AG09319 (cell line): ENCODE data around the gene SULT4A1.

Experiments
- DNase-seq: peaks from one replicate; pipeline ENCODE4 v3.0.0-alpha.2; 2010; ENCODE audit warnings: low read depth; ENCODE audit errors: extremely low read depth
- TF ChIP-seq, protein P1 (sequence below): IDR thresholded peaks from 2 replicates; pipeline ENCODE4 v1.5.1; 2011; ENCODE audit warnings: low read depth, mild to moderate bottlenecking, inconsistent platforms, low read length, moderate library complexity

The SULT4A1 gene

DNA sequence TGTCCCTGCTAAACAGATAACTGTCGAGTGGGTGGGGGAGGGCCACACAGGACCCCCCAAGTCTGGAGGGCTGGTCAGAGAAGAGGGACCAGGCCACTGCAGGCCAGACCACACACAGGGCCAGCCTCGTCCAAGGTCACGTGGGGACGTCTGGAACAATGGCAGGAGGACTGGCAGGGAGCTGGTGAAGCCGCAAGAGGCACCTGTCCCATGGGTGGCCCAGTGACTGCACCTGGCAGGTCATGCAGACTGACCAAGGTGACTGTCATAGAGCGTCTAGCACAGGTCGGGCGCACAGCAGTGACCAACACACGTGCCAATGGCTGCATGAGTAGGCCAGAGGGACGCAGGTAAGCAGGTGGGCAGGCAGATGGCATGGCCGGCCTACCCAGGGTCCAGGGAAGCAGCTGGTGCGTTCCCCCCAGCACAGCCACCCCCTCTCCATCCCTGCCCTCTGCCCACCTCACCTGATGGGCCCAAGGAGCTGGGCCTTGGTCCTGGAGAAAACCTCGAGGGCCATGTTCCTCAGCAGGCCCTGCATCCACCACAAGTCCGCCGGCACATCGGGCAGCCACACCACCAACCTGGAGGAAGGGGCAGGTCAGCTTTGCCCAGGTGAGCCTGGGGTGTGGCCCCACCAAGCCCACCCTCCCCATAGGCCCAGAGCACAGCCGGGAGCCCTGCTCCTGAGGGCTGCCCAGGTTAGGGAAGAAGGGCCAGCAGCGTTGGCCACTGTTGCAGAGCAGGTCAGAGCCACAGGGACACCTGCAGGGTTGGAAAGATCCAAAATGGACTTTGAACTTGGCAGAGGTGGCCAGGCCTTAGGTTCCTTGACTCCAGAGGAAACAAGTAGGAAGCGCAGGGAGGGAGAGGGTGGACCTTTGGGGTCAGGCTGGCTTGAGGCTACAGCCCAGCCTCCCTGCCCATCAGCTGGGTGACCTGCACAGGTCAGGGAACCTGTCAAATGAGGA lies 19.1 kb upstream of the SULT4A1 start:
- TF ChIP-seq, protein P1, sequence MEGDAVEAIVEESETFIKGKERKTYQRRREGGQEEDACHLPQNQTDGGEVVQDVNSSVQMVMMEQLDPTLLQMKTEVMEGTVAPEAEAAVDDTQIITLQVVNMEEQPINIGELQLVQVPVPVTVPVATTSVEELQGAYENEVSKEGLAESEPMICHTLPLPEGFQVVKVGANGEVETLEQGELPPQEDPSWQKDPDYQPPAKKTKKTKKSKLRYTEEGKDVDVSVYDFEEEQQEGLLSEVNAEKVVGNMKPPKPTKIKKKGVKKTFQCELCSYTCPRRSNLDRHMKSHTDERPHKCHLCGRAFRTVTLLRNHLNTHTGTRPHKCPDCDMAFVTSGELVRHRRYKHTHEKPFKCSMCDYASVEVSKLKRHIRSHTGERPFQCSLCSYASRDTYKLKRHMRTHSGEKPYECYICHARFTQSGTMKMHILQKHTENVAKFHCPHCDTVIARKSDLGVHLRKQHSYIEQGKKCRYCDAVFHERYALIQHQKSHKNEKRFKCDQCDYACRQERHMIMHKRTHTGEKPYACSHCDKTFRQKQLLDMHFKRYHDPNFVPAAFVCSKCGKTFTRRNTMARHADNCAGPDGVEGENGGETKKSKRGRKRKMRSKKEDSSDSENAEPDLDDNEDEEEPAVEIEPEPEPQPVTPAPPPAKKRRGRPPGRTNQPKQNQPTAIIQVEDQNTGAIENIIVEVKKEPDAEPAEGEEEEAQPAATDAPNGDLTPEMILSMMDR: no peak
- no peak for DNase-seq

DNA sequence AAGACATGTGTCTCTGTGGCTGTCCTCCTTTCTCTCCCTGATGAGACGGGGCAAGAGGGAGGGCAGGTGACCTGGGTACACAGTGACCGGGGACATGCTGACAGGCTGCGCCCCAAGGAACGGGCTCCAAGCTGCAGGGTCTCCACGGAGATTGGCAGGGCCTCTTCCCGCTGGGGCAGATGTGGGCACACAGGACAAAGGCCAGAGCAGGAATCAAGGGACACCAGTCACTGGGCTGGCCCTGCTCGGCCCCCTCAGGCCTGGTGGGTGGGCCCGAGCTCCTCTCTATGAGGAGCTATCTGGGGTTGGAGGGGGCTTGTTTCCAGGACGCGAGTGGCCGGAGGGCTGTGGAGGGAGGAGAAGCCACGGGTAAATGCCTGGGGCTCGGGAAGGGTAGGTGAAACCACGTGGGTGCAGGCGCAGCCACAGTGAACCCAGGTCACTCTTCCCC lies 18.3 kb upstream of the SULT4A1 start:
- TF ChIP-seq, protein P1: no peak
- no peak for DNase-seq

DNA sequence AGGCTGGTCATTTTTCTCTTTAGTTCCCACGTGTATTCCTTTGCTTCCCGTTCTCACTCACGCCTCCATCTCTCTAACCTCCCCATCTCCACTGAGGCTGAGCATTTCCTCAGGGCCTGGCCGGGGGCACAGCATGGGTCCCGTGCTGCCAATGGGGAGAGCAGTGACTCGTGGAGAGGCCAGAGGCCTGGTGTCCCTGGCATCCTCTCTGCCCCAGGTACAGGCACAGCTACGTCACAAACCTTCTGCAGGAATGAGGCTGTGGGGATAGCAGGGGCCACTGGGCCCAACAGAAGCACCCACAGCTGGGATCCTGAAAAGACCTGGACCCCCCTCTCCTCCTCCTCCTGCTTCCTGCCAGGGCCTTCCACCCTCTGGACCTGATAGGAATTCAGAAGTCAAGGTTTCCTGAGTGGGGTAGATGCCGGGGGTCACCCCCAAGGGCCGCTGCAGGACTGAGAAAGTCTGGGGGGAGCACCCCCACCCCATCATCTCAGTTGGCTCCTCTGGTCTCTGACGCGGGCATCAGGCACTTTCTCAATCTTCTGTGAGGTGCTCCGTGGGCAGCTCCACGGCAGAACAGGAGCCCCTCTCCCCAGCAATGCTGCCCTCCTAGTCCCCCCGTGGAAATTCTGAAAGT lies 17.7 kb upstream of the SULT4A1 start:
- TF ChIP-seq, protein P1: no peak
- DNase-seq: no peak

DNA sequence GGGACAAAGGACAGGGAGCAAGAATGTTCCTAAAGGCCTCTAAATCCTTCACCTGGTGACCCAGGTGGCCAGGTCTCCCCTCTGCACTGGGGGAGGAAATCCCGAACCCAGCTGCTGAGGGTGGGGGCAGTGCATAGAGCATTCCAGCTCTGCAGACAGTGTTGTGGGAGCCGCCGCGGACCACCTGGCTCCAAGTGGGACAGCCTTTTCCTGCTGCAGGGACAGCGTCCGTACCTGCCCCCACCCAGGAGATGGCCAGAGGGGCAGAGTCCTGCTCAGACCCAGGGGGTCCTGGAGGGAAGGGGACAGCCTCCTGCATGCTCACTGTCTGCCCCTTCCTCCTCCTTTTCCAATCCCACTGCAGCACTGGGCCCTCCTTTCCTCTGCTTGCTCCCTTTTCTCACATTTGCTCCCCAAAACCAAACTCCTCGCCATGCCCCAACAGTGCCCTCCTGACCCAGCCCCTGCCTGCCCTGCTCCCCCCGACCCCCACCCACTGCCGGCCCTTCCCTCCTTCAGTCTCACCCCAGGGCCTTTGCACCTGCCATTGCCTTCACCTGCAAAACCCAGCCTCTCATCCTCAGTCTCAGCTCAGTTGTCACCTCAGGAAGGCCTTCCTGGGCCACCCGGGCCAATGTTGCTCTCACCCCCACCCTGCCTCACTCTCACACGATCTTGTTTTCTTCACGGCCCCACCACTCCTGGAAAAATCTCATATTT lies 16.7 kb upstream of the SULT4A1 start:
- TF ChIP-seq, protein P1: no peak
- no peak for DNase-seq

DNA sequence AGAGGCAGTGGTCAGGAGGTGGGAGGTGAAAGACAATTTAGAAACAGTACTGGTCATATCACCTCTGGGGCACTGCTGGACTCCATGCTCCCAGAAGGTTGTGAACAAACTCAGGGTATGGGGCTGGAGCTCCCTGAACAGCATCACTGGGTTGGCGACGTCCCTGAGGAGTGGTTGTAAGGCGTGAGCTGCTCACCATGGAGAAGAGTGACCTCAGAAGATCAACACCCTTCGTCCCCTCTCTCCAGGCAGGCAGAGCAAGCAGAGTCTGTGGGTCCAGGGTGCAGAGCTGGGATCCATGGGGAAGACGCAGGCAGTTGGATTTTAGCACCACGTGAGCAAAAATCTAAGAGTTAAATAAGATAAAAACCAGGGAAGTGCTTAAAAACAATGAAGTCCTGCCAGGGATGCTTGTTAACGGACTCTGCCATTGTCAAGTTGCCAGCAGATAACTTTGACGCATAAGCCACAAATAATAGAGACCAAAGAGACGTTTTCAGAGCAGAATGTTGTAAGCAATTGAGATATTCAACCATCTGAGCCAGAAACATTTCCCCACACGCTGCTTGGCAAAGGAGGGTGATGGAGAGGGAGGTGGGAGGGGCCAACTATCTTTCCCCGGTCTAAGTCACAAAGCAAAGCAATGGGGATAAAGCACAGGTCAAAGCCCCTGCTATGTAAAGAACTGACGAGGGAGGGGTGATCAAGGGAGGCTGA lies 15.9 kb upstream of the SULT4A1 start:
- DNase-seq: no peak
- TF ChIP-seq, protein P1: no peak

DNA sequence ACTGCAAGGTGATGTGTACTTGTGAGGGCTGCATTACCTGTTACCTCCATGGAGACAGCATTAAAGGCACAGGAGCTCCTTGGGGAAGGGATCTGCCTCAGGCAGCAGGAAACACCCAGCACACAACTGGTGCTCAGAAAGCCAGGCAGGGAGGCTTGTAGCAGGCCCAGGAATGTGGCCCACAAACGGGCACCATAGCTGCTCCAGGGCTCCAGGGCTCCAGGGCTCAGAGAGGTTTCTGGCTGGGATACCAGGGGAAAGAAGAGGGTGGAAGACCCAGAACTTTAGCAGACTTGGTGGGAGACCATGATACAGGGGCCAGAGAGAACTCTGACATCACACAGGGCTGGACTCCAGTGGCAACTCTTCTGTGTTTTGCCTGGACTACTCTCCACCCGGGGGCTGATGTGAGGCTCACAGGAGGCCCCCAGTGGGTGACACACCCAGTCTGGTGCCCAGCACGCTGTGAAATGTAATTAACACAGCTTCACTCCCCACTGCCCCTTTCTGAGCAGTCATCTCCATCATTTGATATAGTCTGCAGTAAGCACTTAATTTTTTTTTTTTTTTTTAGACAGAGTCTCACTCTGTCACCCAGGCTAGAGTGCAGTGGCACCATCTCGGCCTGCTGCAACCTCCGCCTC lies 14.7 kb upstream of the SULT4A1 start:
- no peak for DNase-seq
- TF ChIP-seq, protein P1: no peak
